Measurements from ENCODE around the gene CPEB1. TPM values are rescaled to one million over a fixed set of nuclear protein-coding genes. Genes with fewer than 3 reads are reported as not detected.

CPEB1 gene
- total RNA-seq, 1 experiment from 2014 or later = 1.0 TPM

DNA sequence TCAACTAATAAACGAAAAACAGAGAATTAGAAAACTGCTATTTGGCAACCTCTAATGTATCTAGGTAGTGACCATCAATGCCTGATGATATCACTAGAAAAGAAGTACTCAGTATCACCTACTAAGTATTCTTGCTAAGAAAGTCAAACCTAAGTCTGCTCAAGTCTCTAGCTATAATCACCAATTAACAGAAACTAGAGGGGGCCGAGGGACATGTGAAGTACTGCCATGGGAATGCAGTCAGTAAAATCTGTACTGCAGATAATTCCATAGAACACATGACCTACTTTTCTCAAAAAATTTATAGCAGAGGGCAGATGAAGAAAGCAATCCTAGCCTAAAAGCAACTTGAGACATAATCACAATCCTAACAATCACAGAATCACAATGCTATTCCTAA lies 51.4 kb downstream of the CPEB1 start:
- no peaks in the 10 kb centered on the region; the same call in 1 of the 2 replicates for H3K27me3 Mint-ChIP-seq (ENCODE audit: low read depth)
- H3K9ac ChIP-seq (ENCODE audit: extremely low read depth, insufficient read length, low read length) = no peak overlapping the region
- no peak for DNase-seq
- H4K8ac ChIP-seq (replicated peaks; ENCODE audit: insufficient read length, low read depth, low read length) = no peak overlapping the region
- no peak overlapping the region for H2AFZ ChIP-seq (ENCODE audit: low read length)
- no peak overlapping the region for H4K91ac ChIP-seq (ENCODE audit: insufficient read length, low read depth, low read length)
- TF ChIP-seq, protein P1, sequence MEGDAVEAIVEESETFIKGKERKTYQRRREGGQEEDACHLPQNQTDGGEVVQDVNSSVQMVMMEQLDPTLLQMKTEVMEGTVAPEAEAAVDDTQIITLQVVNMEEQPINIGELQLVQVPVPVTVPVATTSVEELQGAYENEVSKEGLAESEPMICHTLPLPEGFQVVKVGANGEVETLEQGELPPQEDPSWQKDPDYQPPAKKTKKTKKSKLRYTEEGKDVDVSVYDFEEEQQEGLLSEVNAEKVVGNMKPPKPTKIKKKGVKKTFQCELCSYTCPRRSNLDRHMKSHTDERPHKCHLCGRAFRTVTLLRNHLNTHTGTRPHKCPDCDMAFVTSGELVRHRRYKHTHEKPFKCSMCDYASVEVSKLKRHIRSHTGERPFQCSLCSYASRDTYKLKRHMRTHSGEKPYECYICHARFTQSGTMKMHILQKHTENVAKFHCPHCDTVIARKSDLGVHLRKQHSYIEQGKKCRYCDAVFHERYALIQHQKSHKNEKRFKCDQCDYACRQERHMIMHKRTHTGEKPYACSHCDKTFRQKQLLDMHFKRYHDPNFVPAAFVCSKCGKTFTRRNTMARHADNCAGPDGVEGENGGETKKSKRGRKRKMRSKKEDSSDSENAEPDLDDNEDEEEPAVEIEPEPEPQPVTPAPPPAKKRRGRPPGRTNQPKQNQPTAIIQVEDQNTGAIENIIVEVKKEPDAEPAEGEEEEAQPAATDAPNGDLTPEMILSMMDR (conservative IDR thresholded peaks at IDR 0.05) = no peak
- H3K27ac Mint-ChIP-seq = no peak overlapping the region
- no peak overlapping the region for H3T11ph ChIP-seq (ENCODE audit: low read length)
- no peaks in the 10 kb centered on the region for H3K23me2 ChIP-seq (ENCODE audit: insufficient read length, low read depth, low read length, poor library complexity, severe bottlenecking)
- H2BK120ac ChIP-seq (ENCODE audit: low read depth, low read length, poor library complexity, severe bottlenecking) = no peak overlapping the region
- no peak overlapping the region for H3K4me2 ChIP-seq (ENCODE audit: insufficient read depth, insufficient read length, low read length)
- no peak overlapping the region for H3K14ac ChIP-seq (ENCODE audit: insufficient read depth, low read length)
- H2BK5ac ChIP-seq (ENCODE audit: insufficient read length, low read length) = no peak overlapping the region
- H4K5ac ChIP-seq (ENCODE audit: insufficient read length, low read depth, low read length) = no peak overlapping the region
- H2BK12ac ChIP-seq (ENCODE audit: insufficient read length, low read depth, low read length) = no peak overlapping the region
- no peak overlapping the region for H3K4me3 Mint-ChIP-seq
- H3K23ac ChIP-seq (ENCODE audit: insufficient read length, low read depth, low read length) = no peak overlapping the region
- no peak overlapping the region for H3K56ac ChIP-seq (ENCODE audit: insufficient read length, low read depth, low read length)
- H3K4ac ChIP-seq (ENCODE audit: low read depth, low read length) = no peak overlapping the region
- H4K20me1 ChIP-seq (ENCODE audit: control insufficient read depth, insufficient read depth, insufficient read length) = no peaks in the 10 kb centered on the region
- H2BK20ac ChIP-seq (ENCODE audit: low read depth, low read length, poor library complexity, severe bottlenecking) = no peak overlapping the region
- no peak overlapping the region for H2AK5ac ChIP-seq (ENCODE audit: insufficient read length, low read length)
- no peak overlapping the region for H3K18ac ChIP-seq (ENCODE audit: insufficient read length, low read depth, low read length)
- no peaks in the 10 kb centered on the region for H3K79me1 ChIP-seq (ENCODE audit: insufficient read depth, low read depth, low read length, poor library complexity, severe bottlenecking)
- no peaks in the 10 kb centered on the region for H3K79me2 ChIP-seq (ENCODE audit: insufficient read depth, low read length)
- no peak overlapping the region for H3K27ac ChIP-seq (ENCODE audit: insufficient read length, low read depth, low read length)
- H3K36me3 Mint-ChIP-seq (ENCODE audit: insufficient read depth in 1 of 3, low read depth in 3 of 3) = no peaks in the 10 kb centered on the region
- WGBS (ENCODE audit: extremely low coverage, insufficient read length, low lambda C conversion rate) = no CpG with 5 or more reads among the region's 2 CpGs
- H3K4me1 ChIP-seq (ENCODE audit: insufficient read depth, low read length) = no peaks in the 10 kb centered on the region
- H3K27me3 ChIP-seq (ENCODE audit: insufficient read depth, low read length) = no peaks in the 10 kb centered on the region
- H3K9me3 ChIP-seq (ENCODE audit: control insufficient read depth, low read depth, low read length) = no peaks in the 10 kb centered on the region
- H2BK15ac ChIP-seq (ENCODE audit: low read depth, low read length) = no peak overlapping the region
- no peaks in the 10 kb centered on the region for H3K9me3 Mint-ChIP-seq
- no peaks in the 10 kb centered on the region; a peak in 1 of 4 replicates for H3K4me1 Mint-ChIP-seq

Data from H9 (cell line).